HG02970 (cell line): ENCODE data around the gene PKN2.
A peak's percentile ranks its signal among the peaks of the same experiment; 100 is the strongest.
"Not testable (repeated sequence)": the region's sequence is repeated elsewhere in the genome, so short reads cannot be mapped to it uniquely, and the experiment has no call there.

Source experiments
- ATAC-seq: cut with Tn5 transposase; IDR thresholded peaks from one replicate; pipeline ENCODE4 v1.9.1; 2021; ENCODE audit warnings: mild to moderate bottlenecking, moderate library complexity, moderate number of reproducible peaks; ENCODE audit not compliant: unreplicated experiment, low FRiP score

The PKN2 gene

DNA sequence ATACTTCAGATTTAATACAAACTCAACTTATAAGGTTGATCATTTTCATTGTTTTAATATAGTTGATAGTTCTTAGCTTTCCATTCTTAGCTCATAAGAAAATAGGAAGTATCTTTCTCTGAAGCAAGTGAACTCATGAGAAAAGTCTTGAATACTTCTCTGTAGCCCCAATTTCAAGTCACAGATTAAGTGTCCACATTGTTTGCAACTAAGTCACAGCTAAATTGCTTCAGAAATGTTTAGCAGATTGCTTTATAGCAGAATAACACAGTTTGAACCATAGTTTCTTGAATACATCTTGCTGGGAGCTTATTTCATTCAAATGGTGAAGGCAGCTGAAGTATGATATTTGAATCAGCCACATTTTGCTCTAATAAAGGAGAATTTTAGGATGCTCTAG is 10.6 kb upstream of the PKN2 start:
- no peak for ATAC-seq

DNA sequence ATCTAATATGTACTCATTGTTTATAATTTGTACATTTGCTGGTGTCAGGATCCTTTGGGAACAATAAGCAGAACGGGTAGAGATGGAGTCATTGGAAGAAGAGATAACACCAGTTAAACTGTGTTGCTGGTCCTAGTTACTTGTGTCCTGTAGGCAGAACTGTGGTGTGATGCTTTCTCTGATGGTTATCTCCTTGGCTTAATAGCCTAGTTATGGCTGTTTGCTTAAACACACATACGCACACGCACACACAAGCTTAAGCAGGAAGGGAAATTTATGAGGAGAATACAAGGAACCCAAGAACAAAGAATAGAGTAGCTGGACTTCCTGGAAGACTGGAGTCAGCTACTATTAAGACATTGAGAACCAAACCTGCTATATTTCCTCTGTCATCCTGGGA is 5.7 kb upstream of the PKN2 start:
- ATAC-seq = no peak

DNA sequence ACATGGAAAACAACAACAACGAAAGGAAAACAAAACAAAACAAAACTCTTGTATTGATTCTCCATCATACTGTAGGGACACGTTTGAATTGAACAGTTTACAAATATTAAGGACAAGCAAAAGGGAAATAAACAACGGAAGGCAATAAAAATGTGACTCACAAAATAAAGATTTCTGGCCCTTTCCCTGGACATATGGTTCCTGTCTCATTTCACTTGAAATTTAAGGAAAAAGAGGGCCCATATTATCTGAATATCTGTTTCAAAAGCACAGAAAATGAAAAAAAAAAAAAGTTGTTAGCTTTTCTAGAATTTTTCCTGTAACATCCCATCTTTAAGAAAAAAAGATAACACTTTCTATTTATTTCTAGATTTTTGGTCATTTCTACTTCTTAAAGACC is 3.6 kb upstream of the PKN2 start:
- no peak for ATAC-seq

DNA sequence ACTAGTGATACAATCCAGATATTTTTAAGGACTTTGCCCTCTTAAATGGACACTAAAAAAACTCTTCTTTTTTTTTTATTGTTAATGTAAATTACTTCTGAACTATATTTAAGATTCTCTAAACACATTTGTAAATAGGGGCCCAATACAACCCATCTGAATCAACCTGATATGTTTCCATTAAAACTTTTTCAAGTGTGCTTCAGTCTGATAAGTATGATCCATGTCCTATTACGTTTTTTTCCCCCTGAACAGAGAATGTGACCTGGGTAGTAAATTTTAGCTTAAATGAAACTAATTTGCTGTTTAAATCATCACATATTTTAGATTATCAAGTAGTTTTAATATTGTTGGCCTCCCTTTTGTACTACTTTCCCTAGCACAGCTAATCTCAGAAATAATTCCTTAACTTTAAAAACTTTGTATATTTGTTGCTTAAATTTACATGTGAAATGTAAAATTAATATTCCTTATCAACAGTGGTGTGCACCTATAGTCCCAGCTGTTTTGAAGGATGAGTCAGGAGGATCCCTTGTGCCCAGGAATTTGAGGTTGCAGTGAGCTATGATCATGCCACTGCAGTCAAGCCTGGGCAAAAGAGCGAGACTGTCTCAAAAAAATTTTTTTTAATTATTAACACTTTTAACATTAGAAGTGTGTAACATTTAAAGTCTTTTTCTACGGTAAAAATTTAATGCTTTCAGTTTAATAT is 3.0 kb upstream of the PKN2 start:
- ATAC-seq = no peak

DNA sequence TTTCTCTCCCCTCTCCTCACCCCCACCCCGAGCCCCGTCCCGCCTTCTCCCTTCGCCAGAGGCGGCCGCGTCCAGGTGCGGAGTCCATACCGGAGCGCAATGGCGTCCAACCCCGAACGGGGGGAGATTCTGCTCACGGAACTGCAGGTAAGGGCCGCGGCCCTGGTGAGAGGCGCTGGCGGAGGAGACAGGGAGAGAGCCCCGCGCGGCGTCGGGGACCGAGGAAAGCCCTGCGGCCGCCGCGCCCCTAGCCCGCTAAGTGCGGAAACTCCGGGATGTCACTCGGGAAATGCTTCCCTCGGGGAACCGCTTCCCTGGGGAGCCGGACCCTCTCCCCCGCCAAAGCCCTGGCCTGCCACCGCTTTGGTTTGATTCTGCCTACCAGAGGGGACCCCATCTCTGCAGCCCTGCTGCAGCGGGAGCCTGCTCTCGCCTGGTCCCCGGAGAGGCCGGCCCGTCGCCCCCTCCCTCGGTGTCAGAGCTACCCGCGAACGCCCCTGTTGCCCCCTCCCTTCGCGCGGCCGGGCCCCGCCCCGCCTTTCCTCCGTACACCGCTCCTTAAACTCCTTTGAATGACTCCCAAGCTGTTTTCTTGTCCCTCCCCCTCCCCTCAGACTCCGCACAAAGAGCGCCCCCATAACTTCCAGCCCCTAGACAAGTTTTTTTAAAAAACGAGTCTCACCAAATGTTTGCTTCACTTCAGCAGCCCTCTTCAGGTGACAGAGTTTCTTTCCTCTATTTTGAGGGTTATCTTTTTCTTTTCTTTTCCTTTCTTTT is 597 bp downstream of the PKN2 start:
- peak; percentile 42 for ATAC-seq

DNA sequence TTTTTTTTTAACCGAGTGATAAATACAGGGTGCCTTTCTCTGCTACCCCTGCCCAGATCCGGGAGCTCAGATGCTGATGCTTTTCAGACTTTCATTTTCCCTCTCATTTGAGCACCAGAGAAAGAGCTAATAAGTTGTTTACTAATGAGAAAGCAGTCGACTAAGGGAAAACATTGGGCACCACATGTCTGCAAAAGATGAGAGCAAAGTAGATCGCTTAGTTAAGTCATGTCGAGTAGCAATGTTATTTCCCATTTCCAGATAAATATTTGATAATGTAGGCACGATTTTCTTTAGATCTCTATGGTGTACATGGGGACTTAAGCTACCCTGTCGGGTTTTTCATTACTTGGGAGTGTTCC is 1.2 kb downstream of the PKN2 start:
- no peak for ATAC-seq

DNA sequence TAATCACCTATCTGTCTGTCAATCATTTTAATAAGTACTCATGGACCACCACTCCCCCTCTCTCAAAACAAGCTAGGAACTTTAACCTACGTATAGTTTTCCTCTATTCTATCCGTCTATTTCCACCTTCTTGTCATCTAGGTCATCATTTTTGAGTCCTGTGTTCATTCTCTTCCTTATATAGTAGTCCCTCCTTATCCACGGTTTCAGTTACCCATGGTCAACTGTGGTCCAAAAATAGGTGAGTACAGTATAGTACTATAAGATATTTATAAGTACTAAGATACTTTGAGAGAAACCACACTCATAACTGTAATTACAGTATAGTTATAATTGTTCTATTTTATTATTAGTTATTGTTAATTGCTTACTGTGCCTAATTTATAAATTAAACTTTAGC is 7.5 kb downstream of the PKN2 start:
- ATAC-seq = no peak

DNA sequence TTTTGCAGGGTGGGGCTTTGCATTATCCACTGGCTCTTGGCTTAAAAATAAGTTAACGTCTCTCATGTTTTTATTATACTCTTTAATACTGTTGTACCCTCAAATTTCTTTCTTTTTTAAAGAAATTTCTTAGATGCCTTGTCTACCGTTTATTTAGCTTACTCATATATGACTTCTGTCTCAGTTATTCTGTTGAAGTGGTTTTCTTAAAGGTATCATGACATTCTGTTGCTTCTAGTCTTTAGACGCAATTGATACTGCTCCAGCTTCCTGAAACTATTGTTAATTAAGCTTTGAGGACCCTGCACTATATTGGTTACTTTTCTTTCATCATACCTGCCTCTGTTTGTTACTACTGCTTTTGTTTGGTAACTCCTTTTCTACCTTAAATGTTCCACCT is 11.7 kb downstream of the PKN2 start:
- no peak for ATAC-seq

DNA sequence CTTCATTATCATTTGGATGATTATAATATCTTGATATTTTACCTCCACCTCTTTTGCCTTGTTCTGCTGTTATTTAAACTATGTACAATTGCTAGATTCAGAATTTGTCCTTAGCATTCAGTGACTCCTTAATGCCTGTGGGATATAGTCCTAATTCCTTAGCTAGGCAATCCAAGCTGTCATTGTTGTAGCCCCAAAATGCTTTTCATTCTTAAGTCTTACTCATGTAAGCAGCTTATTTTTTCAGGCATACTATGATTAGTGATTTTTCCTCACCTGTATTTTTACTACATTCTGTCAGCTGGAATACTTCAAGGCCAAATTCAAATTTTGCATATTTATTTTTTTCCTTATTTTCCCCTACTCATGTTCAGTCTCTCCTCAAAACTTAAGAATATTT is 13.4 kb downstream of the PKN2 start:
- ATAC-seq = no peak

DNA sequence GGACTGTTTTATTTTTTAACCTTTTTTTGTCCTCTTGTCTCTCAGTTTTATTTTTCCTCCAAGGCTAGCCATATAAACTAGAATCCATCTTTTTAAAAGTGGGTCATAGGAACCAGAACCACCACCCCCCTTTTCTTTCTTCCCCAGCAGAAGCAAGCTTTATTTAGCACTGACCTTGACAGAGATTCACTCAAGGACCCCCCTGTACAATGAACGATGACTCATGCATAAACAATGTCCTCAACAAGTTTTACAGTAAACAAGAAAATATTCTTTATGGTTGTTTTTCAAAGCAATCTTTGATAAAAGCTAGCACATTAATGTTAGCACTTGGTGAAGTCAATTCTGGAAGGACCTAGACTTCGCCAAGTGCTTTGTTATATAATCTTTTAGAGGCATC is 14.1 kb downstream of the PKN2 start:
- no peak for ATAC-seq

DNA sequence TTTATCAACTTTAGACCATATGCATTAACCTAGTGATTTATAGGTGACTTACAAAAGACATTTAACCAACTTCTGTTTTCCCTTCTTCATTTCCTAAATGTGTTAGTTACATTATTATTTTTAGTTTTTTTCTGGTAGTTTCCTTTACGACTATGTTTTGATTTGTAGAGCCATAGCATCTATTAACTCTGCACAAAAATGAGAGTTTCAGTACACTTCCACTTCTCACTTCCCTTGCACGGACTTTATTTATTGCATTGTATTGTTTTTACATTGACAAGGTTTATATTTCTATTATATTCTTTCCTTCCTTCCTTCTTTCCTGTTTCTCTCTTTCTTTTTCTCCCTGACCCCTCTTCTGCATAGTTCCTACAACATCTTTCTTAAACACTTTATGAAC is 14.7 kb downstream of the PKN2 start:
- no peak for ATAC-seq

DNA sequence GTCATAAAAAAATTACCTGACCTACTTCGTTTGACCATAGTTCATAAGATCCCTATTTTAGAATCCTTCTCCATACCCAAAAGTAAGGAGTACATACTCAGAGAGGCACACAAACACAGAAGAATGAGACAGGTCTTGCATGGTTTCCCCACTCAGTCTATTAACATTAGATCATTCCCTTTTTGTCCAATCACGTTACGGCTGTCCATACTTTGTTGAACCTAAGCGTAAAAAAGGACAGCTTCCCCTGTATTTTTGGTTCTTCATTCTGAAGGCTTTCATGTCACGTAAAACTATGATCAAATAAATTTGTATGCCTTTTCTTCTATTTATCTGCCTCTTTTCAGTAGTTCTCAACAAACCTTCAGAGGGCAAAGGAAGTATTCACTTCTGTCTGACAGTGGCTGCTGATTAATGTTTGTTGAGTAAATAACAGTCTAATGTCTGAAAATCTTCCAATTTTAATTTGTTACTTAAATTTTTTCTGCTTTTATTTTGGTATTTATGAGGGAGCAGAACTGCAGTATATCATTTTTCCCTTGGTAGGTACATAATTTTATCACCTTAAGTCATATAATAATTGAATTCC is 16.4 kb downstream of the PKN2 start:
- no peak for ATAC-seq

DNA sequence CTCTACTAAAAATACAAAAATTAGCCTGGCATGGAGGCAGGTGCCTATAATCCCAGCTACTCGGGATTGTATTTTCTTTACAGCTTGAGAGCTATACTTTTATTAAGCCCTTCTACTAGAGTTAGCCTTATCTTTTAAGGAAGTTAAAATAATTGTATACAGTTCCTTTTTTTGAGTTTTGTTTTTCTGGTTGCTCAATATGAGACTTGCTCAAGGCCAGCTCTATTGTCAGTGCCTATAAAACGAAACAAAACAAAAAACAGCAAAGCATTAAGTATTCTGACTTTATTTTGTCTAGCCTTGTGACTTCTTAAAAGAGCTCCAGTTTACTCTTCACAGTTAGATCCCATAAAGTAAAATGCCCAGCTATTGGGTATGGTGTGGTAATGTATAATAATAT is 17.2 kb downstream of the PKN2 start:
- ATAC-seq = no peak

DNA sequence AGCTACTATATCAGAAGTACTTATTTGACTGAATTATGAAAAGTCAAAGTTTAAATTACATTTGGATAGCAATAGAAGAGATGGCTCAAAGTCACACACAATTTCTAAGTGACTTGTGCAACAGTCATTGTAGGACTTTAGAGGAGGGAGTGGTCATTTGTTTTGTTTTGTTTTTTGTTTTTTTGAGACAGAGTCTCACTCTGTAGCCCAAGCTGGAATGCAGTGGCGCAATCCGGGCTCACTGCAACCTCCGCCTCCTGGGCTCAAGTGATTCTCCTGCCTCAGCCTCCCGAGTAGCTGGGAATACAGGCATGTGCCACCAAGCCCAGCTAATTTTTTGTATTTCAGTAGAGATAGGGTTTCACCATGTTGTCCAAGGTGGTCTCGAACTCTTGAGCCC is 17.7 kb downstream of the PKN2 start:
- not testable (repeated sequence) for ATAC-seq

DNA sequence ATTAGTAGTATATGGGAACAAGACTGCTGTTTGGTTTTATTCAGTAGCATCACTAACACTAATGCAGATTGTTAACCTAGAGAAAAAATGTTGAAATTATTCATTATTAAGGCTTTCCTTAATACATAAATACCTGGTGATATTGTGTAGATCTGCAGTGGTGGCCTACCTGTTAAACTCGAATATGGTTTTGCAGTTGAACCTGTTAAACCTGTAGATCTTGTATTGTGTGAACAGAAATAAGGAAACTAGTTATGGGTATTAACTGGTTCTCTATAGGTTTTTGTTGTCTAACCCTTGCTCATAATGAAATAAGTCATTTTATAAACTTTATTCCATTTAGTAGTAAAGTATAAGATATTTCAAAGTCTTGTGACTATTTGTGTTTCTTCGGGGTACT is 23.9 kb downstream of the PKN2 start:
- ATAC-seq = no peak

DNA sequence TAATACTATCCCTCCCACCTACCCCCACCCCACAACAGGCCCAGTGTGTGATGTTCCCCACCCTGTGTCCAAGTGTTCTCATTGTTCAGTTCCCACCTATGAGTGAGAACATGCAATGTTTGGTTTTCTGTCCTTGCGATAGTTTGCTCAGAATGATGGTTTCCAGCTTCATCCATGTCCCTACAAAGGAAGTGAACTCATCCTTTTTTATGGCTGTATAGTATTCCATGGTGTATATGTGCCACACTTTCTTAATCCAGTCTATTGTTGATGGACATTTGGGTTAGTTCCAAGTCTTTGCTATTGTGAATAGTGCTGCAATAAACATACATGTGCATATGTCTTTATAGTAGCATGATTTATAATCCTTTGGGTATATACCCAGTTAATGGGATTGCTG is 28.8 kb downstream of the PKN2 start:
- ATAC-seq = not testable (repeated sequence)

DNA sequence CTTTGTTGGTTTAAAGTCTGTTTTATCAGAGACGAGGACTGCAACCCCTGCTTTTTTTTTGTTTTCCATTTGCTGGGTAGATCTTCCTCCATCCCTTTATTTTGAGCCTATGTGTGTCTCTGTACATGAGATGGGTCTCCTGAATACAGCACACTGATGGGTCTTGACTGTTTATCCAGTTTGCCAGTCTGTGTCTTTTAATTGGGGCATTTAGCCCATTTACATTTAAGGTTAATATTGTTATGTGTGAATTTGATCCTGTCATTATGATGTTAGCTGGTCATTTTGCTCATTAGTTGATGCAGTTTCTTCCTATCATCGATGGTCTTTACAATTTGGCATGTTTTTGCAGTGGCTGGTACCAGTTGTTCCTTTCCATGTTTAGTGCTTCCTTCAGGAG is 32.5 kb downstream of the PKN2 start:
- not testable (repeated sequence) for ATAC-seq

DNA sequence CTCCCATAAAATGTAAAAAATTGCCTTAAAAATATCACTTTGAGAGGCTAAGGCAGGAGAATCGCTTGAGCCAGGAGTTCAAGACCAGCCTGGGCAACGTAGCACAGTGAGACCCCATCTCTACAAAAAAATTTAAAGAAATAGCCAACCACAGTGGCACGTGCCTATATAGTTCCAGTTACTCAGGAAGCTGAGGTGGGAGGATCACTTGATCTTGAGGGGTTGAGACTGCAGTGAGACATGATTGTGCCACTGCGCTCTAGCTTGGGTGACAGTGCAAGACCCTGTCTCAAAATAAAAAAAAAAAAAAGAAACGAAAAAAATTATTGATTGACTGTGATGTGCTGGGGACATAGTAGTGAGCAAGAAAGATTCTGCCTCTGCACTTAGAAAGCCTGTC is 38.4 kb downstream of the PKN2 start:
- ATAC-seq = no peak

DNA sequence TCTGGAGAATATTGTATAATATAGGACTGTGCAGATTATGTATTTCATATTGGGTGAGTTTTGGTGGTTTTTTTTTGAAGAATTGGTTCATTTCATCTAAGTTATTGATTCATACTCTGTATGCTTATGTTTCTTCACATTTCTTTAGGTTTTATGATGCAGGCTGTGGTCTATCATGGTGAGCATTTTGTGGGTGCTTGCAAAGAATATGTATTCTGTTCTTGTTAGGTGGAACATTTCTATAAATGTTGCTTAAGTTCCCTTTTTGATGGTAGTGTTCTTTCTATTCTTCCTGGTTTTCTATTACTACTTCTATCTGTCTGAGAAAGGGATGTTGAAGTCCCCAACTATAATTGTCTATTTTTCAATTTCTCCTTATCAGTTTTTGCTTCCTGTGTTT is 42.6 kb downstream of the PKN2 start:
- ATAC-seq = no peak

DNA sequence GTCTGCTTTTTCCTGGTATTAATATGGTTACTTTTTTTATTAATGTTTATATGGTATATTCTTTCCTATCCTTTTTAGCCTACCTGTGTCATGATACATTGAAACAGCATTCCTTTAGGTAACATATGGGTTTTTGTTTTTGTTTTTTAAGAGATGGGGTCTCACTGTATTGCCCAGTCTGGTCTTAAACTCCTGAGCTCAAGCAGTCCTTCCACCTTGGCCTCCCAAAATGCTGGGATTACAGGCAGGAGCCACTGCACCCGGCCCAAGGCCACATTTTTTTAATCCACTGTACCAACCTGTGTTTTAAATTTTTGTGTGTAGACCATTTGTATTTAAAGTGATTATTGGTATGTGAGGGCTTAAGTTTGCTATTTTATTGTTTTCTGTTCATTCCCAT is 43.1 kb downstream of the PKN2 start:
- ATAC-seq = no peak

DNA sequence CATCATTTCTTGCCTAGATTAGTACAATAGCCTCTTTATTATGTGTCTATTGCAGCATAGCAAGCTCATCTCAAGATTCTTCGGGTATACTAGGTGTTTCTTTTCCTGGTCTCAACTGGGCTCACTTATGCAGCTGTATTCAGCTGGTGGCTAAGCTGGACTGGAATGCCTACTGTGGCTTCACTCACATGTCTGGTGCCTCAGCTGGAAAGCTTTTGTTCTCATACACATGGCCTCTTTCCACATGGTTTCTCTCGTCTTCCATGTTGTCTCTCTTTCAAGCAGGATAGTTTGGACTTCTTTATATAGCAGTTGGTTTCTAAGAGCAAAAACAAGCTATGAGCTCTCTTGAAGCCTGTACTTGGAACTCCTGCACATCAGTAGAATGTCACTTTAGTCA is 45.2 kb downstream of the PKN2 start:
- ATAC-seq = no peak

DNA sequence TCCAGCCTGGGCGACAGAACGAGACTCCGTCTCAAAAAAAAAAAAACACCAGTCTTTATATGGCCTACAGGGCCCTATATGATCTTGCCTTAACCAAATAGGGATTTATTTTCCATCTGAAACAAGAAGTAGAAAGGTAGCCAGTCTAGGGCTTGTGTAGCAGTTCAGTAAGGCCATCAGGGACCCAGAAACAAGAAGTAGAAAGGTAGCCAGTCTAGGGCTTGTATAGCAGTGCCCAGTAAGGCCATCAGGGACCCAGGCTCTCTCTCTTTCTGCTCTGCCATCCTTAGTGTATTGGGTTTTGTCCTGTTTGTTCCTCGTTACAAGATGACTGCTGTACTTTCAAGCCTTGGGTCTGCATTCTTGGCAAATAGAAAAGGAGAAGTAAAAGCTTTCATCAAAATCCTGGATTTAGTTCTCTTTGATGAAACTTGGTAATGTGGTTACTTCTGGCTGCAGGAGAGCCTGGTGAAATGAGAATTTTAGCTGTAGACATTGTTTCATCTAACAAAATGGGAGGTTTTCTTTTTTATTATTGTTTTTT is 46.1 kb downstream of the PKN2 start:
- ATAC-seq = no peak
